Measurements from ENCODE around the gene SPOCK1. TPM values are rescaled to one million over a fixed set of nuclear protein-coding genes. Genes with fewer than 3 reads are reported as not detected.

SPOCK1 gene
- total and polyA plus RNA-seq, 2 donors (not counting 3 experiments of a cell fraction or from before 2014, with no cell fraction given), result 144 to 280 TPM

GRCh38 chr5:137172258-137172657 is 326.9 kb downstream of the SPOCK1 start:
- intact Hi-C loops (cut with micrococcal nuclease), result no loop called here
- Histone ChIP-seq H2AFZ (ENCODE audit: low read depth, low read length) (no peak overlapping the region), H3K4me2 (ENCODE audit: insufficient read depth, low read length) (no peak overlapping the region), H3K79me2 (ENCODE audit: control insufficient read depth, insufficient read depth, low read length) (peaks cover 37% of the 10 kb centered on the region), H3K36me3 (ENCODE audit: control insufficient read depth in 2 of 2, extremely low read depth in 1 of 2, insufficient read depth in 2 of 2, low read length in 2 of 2) (no peaks in the 10 kb centered on the region), H3K4me1 (ENCODE audit: control insufficient read depth, extremely low read depth, insufficient read depth, low read length) (no peaks in the 10 kb centered on the region), H4K20me1 (replicated peaks; ENCODE audit: control insufficient read depth, extremely low read depth, insufficient read depth, low read length) (no peaks in the 10 kb centered on the region), H3K4me3 (replicated peaks in 1 of 3; ENCODE audit: insufficient read depth in 1 of 3, low read depth in 1 of 3, low read length in 3 of 3) (no peak overlapping the region), H3K27me3 (ENCODE audit: control insufficient read depth in 2 of 2, insufficient read depth in 2 of 2, low read length in 2 of 2) (no peaks in the 10 kb centered on the region), H3K9me3 (replicated peaks; ENCODE audit: control insufficient read depth, insufficient read depth, low read length) (no peaks in the 10 kb centered on the region), H3K9ac (replicated peaks; ENCODE audit: extremely low read depth, insufficient read depth, low read length) (no peak overlapping the region), H3K27ac (ENCODE audit: insufficient read depth, low read depth, low read length) (no peak overlapping the region), H3K9me1 (replicated peaks; ENCODE audit: control insufficient read depth, extremely low read depth, insufficient read depth, low read length) (no peaks in the 10 kb centered on the region)
- no peak for DNase-seq (ENCODE audit: low read depth, low spot score)
- ChIA-PET CTCF (interaction anchor here (1.5 to 2.6 kb wide), 2 partner anchors 16 to 325 kb away, joined by 3 to 8 read pairs; no protein-coding TSS in a partner anchor), POLR2A (no interaction called here)
- dilution Hi-C loops (cut with MboI; ENCODE audit: extremely low pct_ligation_motif_present, low sequenced_read_pairs), result no loop called here
- TF ChIP-seq MAX (IDR thresholded peaks at IDR 0.05; ENCODE audit: insufficient read depth, insufficient read length), result no peak
- TF ChIP-seq MYC (IDR thresholded peaks at IDR 0.05; ENCODE audit: low read depth, low read length), result no peak
- no peak for TF ChIP-seq JUN (IDR thresholded peaks at IDR 0.05; ENCODE audit: borderline replicate concordance, insufficient read depth, insufficient read length, low read depth)
- TF ChIP-seq POLR2A (IDR thresholded peaks at IDR 0.05; ENCODE audit: low read depth, low read length), result no peak
- no peak for TF ChIP-seq CTCF (IDR thresholded peaks at IDR 0.05; ENCODE audit: extremely low read depth in 1 of 2, insufficient read depth in 1 of 2, low read depth in 1 of 2, low read length in 2 of 2)
- no peak for TF ChIP-seq POLR2AphosphoS5 (IDR thresholded peaks at IDR 0.05; ENCODE audit: insufficient read depth, low read depth, low read length)
- no peak for TF ChIP-seq GATA2 (IDR thresholded peaks at IDR 0.05; ENCODE audit: insufficient read depth, insufficient read length, low read depth, low read length)
- no peak for TF ChIP-seq FOS (IDR thresholded peaks at IDR 0.05; ENCODE audit: borderline replicate concordance, insufficient read depth, low read length)
- no peak for TF ChIP-seq EZH2 (IDR thresholded peaks at IDR 0.05; ENCODE audit: borderline replicate concordance, low read depth, low read length, severe bottlenecking)
- no peak for FAIRE-seq
- no TSS peak for BruUV-seq (replicated peaks)

Data from endothelial cell of umbilical vein (primary cell).